ENCODE results near the gene PRIM2. TPM values are rescaled to one million over a fixed set of nuclear protein-coding genes. Genes with fewer than 3 reads are reported as not detected.
A peak's percentile ranks its signal among the peaks of the same experiment; 100 is the strongest.

Gene PRIM2
- total and polyA plus RNA-seq, 2 experiments from 2014 or later: 5.1 to 17.3 TPM

GRCh38 chr6:57303931-57304681 is 13.3 kb upstream of the PRIM2 start:
- TF ChIP-seq CTCF (IDR thresholded peaks at IDR 0.05; ENCODE audit: poor library complexity) (no peak), EZH2 (IDR thresholded peaks at IDR 0.05; ENCODE audit: borderline replicate concordance) (no peak), EZH2phosphoT487 (IDR thresholded peaks at IDR 0.05; ENCODE audit: low read depth, severe bottlenecking, unreplicated experiment) (no peak)
- Histone ChIP-seq H3K79me2 (no peaks in the 10 kb centered on the region), H3K27me3 (no peaks in the 10 kb centered on the region), H3K4me3 (no peak overlapping the region), H3K27ac (peak overlapping the region; percentile 41), H3K36me3 (replicated peaks; ENCODE audit: insufficient read depth, low read depth) (no peaks in the 10 kb centered on the region), H3K9me2 (replicated peaks; ENCODE audit: insufficient read depth) (no peaks in the 10 kb centered on the region), H3K9me3 (ENCODE audit: low read depth) (no peaks in the 10 kb centered on the region), H2AFZ (no peak overlapping the region), H4K20me1 (ENCODE audit: insufficient read depth, poor library complexity, severe bottlenecking) (no peaks in the 10 kb centered on the region), H3K4me1 (ENCODE audit: insufficient read depth) (peaks cover 19% of the 10 kb centered on the region), H3K4me2 (no peak overlapping the region)
- WGBS (ENCODE audit: low lambda C conversion rate, missing lambda C conversion rate): 93% methylated on average over 1 of the region's 1 CpG
- no peak for DNase-seq (ENCODE audit: low spot score)

GRCh38 chr6:57305107-57305506 is 12.3 kb upstream of the PRIM2 start:
- no peak for TF ChIP-seq EZH2 (IDR thresholded peaks at IDR 0.05; ENCODE audit: borderline replicate concordance)
- no peak for TF ChIP-seq CTCF (IDR thresholded peaks at IDR 0.05; ENCODE audit: poor library complexity)
- TF ChIP-seq EZH2phosphoT487 (IDR thresholded peaks at IDR 0.05; ENCODE audit: low read depth, severe bottlenecking, unreplicated experiment): no peak
- H4K20me1 ChIP-seq (ENCODE audit: insufficient read depth, poor library complexity, severe bottlenecking): no peaks in the 10 kb centered on the region
- H2AFZ ChIP-seq: no peak overlapping the region
- no peaks in the 10 kb centered on the region for H3K27me3 ChIP-seq
- no peaks in the 10 kb centered on the region for H3K79me2 ChIP-seq
- no peak for DNase-seq (ENCODE audit: low spot score)
- peaks cover 19% of the 10 kb centered on the region for H3K4me1 ChIP-seq (ENCODE audit: insufficient read depth)
- H3K36me3 ChIP-seq (replicated peaks; ENCODE audit: insufficient read depth, low read depth): no peaks in the 10 kb centered on the region
- peak overlapping the region; percentile 41 for H3K27ac ChIP-seq
- H3K4me2 ChIP-seq: peak overlapping the region; percentile 29
- 50% methylated on average over 3 of the region's 3 CpGs for WGBS (ENCODE audit: low lambda C conversion rate, missing lambda C conversion rate)
- no peaks in the 10 kb centered on the region for H3K9me3 ChIP-seq (ENCODE audit: low read depth)
- no peaks in the 10 kb centered on the region for H3K9me2 ChIP-seq (replicated peaks; ENCODE audit: insufficient read depth)
- H3K4me3 ChIP-seq: no peak overlapping the region

- Histone ChIP-seq H3K27me3 (no peaks in the 10 kb centered on the region), H3K4me3 (no peak overlapping the region), H2AFZ (no peak overlapping the region), H3K9me2 (replicated peaks; ENCODE audit: insufficient read depth) (no peaks in the 10 kb centered on the region), H3K4me1 (ENCODE audit: insufficient read depth) (peaks cover 19% of the 10 kb centered on the region), H4K20me1 (ENCODE audit: insufficient read depth, poor library complexity, severe bottlenecking) (no peaks in the 10 kb centered on the region), H3K27ac (no peak overlapping the region), H3K36me3 (replicated peaks; ENCODE audit: insufficient read depth, low read depth) (no peaks in the 10 kb centered on the region), H3K4me2 (peak overlapping the region; percentile 29), H3K9me3 (ENCODE audit: low read depth) (no peaks in the 10 kb centered on the region), H3K79me2 (no peaks in the 10 kb centered on the region)
- no peak for TF ChIP-seq CTCF (IDR thresholded peaks at IDR 0.05; ENCODE audit: poor library complexity)
- TF ChIP-seq EZH2phosphoT487 (IDR thresholded peaks at IDR 0.05; ENCODE audit: low read depth, severe bottlenecking, unreplicated experiment): no peak
- TF ChIP-seq EZH2 (IDR thresholded peaks at IDR 0.05; ENCODE audit: borderline replicate concordance): no peak
- WGBS (ENCODE audit: low lambda C conversion rate, missing lambda C conversion rate): 69% methylated on average over 2 of the region's 2 CpGs
- no peak for DNase-seq (ENCODE audit: low spot score)
Observed at GRCh38 chr6:57305761-57306160, 11.7 kb upstream of the PRIM2 start.

Measured in hepatocyte (in vitro differentiated cells).